Measurements from ENCODE around the gene GOLGA6A.

- TF ChIP-seq POLR2A (IDR thresholded peaks at IDR 0.05; ENCODE audit: low read length) (no peak), GATA1 (IDR thresholded peaks at IDR 0.05; ENCODE audit: low read depth, low read length) (no peak)
Measured at GRCh38 chr15:74022706-74023470, 59.5 kb downstream of the GOLGA6A start.

All from erythroblast (primary cell).